Lower lobe of right lung (tissue), 2 donors: ENCODE results near the gene SLC25A6. TPM values are rescaled to one million over a fixed set of nuclear protein-coding genes. Genes with fewer than 3 reads are reported as not detected.

Experiments used
- ATAC-seq, 2 donors: fragments of 200-7000 bp; cut with Tn5 transposase; one replicate each; pipeline ENCODE4 v1.9.1; 2020 to 2022; ENCODE audit warnings: mild to moderate bottlenecking in 2 of 2, moderate library complexity in 2 of 2
- DNase-seq: peaks from one replicate; pipeline ENCODE4 v3.0.0-alpha.2; 2020
- H3K27ac ChIP-seq: fragments of 200-600 bp; one replicate; pipeline ENCODE4 v1.8.0; 2022
- H3K27me3 ChIP-seq: fragments of 200-600 bp; one replicate; pipeline ENCODE4 v1.8.0; 2022; ENCODE audit warnings: low read depth
- H3K36me3 ChIP-seq: fragments of 200-600 bp; one replicate; pipeline ENCODE4 v1.8.0; 2022; ENCODE audit warnings: mild to moderate bottlenecking
- H3K4me1 ChIP-seq: fragments of 200-600 bp; one replicate; pipeline ENCODE4 v1.8.0; 2022
- H3K4me3 ChIP-seq: fragments of 200-600 bp; one replicate; pipeline ENCODE4 v1.8.0; 2022; ENCODE audit warnings: mild to moderate bottlenecking
- H3K9me3 ChIP-seq: fragments of 200-600 bp; one replicate; pipeline ENCODE4 v1.8.0; 2022
- CTCF ChIP-seq: fragments of 200-600 bp; IDR thresholded peaks from one replicate; pipeline ENCODE4 v1.8.0; 2022; ENCODE audit warnings: antibody characterized with exemption, mild to moderate bottlenecking
- intact Hi-C: fragments of 100-400 bp; cut with DNase I; formaldehyde crosslinking; loops from one replicate; pipeline ENCODE4 v1.11.0; 2022
- total RNA-seq: library from RNA; stranded (reverse); fragmentation: NEBNext Ultra II Directional; extraction: Animal tissue kit (Norgen Biotek cat#: 25700); gene quantifications from one replicate; pipeline ENCODE4 v1.2.1, GENCODE V29; 2021
- donor health status: DM: no; HTN: yes; CAD: no; lungs with severe emphysema.

The SLC25A6 gene
- total RNA-seq, 1 donor from 2014 or later: 335 TPM

GRCh38 chrX:1389993-1390285 is 2.0 kb downstream of the SLC25A6 start:
- H3K4me1 ChIP-seq: peaks cover 42% of the 10 kb centered on the region
- no peak overlapping the region for H3K27ac ChIP-seq
- DNase-seq (no peak), ATAC-seq (no peak)
- peak overlapping the region; percentile 81 for H3K4me3 ChIP-seq
- intact Hi-C loops: no loop called here
- H3K36me3 ChIP-seq: peaks cover 61% of the 10 kb centered on the region
- no peaks in the 10 kb centered on the region for H3K27me3 ChIP-seq
- TF ChIP-seq CTCF: no peak
- no peaks in the 10 kb centered on the region for H3K9me3 ChIP-seq

- H3K36me3 ChIP-seq: peaks cover 67% of the 10 kb centered on the region
- ATAC-seq (no peak), DNase-seq (peak; percentile 46)
- H3K4me1 ChIP-seq: peaks cover 42% of the 10 kb centered on the region
- no peaks in the 10 kb centered on the region for H3K9me3 ChIP-seq
- TF ChIP-seq CTCF: no peak
- no peak overlapping the region for H3K4me3 ChIP-seq
- no peak overlapping the region for H3K27ac ChIP-seq
- H3K27me3 ChIP-seq: no peaks in the 10 kb centered on the region
- intact Hi-C loops: no loop called here
Observed at GRCh38 chrX:1389181-1389992, 2.5 kb downstream of the SLC25A6 start.

GRCh38 chrX:1388651-1389050 is 3.3 kb downstream of the SLC25A6 start:
- ATAC-seq (no peak), DNase-seq (peak; percentile 34)
- Histone ChIP-seq H3K4me3 (no peak overlapping the region), H3K27me3 (no peaks in the 10 kb centered on the region), H3K4me1 (peaks cover 37% of the 10 kb centered on the region), H3K27ac (no peak overlapping the region), H3K9me3 (no peaks in the 10 kb centered on the region), H3K36me3 (peaks cover 73% of the 10 kb centered on the region)
- no peak for TF ChIP-seq CTCF
- intact Hi-C loops: no loop called here

- Histone ChIP-seq H3K4me1 (peaks cover 32% of the 10 kb centered on the region), H3K27me3 (no peaks in the 10 kb centered on the region), H3K4me3 (no peak overlapping the region), H3K36me3 (peaks cover 82% of the 10 kb centered on the region), H3K27ac (no peak overlapping the region), H3K9me3 (no peaks in the 10 kb centered on the region)
- ATAC-seq (no peak), DNase-seq (peak; percentile 44)
- intact Hi-C loops: no loop called here
- TF ChIP-seq CTCF: no peak
Observed at GRCh38 chrX:1387141-1387776, 4.7 kb downstream of the SLC25A6 start.

GRCh38 chrX:1386338-1387127 is 5.4 kb downstream of the SLC25A6 start:
- ATAC-seq (no peak), DNase-seq (peak; percentile 39)
- no peaks in the 10 kb centered on the region for H3K27me3 ChIP-seq
- intact Hi-C loops: no loop called here
- H3K9me3 ChIP-seq: no peaks in the 10 kb centered on the region
- peaks cover 32% of the 10 kb centered on the region for H3K4me1 ChIP-seq
- H3K4me3 ChIP-seq: no peak overlapping the region
- peaks cover 89% of the 10 kb centered on the region for H3K36me3 ChIP-seq
- TF ChIP-seq CTCF: no peak
- no peak overlapping the region for H3K27ac ChIP-seq
